Iris pigment epithelial cell (primary cell): ENCODE results near the gene DNAH6.

Experiments used
- DNase-seq: peaks from one replicate; pipeline ENCODE4 v3.0.0-alpha.2; 2011; ENCODE audit warnings: low read depth

DNAH6 gene

DNA sequence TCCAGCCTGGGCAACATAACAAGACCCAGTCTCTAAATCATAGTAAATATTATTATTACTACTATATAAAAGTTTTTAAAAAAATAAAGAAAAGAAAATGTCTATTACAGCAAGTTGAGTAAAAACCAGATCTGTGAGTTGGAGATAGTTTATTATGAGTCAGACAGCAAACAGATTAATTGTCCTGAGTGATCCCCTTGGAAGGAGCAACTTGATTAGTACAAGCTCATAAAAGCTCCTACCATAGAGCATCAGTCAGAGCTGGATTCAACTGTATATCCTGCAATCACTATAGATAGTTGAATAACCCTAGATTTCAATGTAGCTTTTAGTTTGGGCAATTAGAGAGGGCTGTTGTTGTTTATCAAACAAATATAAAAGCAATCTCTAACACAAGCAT, 280.5 kb downstream of the DNAH6 start:
- DNase-seq, result no peak

DNA sequence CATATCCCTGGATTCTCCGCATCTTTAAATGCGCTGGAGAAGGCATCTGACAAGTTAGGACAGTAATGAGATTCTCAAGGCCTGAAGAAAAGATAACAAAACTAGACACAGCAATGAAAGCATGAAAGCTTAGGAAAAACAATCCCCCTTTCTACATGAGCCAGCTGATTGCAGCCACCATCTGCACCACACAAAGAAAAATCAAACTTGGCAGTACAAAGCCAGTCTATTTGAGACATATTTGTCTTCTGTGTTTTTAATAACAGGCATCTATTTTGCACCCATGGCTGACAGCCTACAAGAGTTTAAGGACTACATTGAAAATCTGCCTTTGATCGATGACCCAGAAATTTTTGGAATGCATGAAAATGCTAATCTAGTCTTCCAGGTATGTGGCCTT, 281.0 kb downstream of the DNAH6 start:
- DNase-seq, result no peak

DNA sequence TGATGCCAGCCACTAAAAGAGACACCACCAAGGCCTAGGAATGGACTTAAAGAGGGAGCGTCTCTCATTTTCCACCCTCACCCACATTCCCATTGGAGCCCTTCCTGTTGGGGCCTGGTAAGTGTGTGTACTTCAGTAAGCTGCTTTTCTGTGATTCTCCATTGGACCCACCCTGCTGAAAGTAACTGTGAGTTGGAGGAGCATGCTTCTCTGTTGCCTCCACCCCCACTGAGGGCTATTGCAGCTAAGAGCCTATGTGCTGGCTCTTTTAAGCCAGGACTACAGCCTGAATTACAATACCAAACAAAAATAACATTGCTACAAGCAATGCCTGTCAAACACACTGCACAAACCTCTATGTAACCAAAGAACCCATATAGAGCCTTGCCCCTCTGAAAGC, 283.5 kb downstream of the DNAH6 start:
- no peak for DNase-seq

DNA sequence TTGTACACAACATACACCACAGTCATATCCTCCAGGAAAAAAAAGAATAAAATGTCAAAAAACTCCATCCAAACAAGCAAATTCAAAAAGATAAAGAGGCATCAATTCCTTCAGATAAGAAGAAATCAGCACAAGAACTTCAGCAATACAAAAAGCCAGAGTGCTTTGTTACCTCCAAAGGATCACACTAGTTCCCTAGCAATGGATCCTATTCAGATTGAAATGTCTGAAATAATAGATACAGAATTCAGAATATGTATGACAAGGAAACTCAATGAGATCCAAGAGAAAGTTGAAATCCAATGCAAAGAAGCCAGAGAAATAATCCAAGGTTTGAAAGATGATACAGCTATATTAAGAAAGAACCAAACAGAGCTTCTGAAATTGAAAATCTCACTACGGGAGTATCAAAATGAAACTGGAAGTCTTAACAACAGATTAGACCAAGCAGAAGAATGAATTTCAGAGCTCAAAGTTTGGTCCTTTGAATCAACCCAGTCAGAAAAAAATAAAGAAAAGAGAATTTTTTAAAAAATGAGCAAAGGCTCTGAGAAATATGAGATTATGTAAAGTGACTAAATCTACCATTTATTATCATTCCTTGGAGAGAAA, 284.0 kb downstream of the DNAH6 start:
- DNase-seq, result no peak

DNA sequence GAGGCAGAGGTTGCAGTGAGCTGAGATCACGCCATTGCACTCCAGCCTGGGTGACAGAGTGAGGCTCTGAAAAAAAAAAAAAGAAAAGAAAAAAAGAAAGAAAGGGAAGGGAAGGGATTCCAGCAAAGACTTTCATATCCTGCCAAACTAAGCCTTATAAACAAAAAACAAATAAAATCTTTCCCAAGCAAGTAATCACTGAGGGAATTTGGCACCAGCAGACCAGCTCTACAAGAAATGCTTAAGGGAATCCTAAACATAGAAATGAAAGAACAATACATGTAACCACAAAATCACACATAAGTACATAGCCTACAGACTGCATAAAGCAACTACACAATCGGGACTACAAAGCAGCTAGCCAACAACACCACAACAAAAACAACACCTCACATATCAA, 285.5 kb downstream of the DNAH6 start:
- no peak for DNase-seq

DNA sequence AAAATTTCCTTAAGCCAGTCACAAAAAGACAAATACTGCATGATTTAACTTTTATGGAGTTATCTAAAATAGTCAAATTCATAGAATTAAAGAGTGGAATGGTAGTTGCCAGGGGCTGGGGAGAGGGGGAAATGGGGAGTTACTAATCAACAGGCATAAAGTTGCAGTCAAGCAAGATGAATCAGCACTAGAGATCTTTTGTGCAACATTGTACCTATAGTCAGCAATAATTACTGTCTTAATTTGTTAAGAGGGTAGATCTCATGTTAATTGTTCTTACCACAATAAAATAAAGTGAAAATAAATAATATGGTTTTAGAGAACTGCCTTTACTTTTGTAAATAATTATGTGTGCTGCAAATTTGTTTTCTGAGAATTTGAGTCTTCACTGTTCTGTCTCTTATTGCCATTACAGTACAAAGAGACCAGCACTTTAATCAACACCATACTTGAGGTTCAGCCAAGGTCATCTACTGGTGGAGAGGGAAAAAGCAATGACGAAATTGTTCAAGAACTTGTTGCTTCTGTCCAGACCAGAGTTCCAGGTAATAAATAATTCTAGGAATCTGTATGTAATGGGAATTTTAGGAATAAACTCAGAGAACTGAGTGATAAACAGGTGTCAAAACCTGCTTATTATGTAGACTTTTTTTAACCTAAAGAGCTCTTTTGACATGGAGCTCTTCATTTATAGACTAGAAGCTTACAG, 289.1 kb downstream of the DNAH6 start:
- DNase-seq, result peak; percentile 88

DNA sequence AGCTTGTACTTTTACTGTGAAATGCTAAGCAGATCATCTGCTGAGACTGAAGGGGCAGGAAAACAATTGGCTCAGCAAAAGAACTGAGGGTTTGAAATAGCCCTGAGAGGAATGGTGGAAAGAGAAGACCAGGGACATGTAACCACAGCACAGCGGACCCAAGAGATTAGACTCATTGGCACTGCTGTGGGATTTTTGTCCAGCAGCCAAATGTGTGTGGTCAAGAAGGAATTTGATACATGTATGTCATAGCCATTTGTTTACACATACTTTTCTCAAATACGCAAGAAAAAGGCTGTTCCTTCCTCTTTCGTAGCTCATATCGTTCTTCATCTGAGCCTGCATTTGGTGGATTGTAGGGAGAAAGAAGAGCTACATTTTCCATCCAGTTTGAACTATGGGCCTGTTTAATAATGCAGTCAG, 290.8 kb downstream of the DNAH6 start:
- DNase-seq, result peak; percentile 99

DNA sequence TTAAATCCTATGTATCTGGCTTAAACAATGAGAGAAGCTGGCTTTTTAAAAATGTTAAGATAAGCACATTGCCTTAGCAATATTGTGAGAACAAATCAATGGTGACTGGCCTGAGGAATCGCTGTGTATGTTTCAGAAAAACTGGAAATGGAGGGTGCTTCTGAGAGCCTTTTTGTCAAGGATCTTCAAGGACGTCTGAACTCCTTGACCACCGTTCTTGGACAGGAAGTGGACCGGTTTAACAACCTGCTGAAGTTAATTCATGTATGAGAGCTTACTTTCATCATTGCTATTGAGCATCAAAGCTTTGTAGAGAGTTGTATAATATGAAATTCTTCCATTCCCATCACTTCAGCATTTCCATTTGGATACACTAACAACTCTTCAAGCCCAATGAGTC, 292.0 kb downstream of the DNAH6 start:
- no peak for DNase-seq

DNA sequence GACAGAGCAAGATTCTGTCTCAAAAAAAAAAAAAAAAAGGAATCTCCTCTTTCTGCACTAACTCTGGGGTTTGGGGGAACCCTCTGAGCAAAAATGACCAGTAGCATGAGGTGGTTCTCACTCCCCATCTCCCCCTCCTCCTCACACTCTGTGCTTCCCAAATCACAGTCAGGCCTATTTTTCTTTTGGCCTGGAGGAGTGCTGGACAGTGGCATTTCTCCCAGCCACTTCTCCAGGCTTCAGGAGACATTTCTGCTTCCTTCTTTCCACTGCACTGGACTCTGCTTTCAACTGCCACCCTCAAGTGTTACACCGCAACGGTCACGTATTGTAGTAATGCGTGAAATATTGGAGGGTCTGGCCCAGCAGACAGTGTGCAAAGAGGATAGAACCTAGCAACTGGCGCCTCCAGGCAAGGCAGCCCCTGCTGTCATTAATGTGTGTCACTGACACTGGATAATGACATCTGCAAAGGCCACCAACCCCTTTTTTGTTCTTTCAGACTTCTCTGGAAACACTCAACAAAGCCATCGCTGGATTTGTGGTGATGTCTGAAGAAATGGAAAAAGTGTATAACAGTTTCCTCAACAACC, 295.6 kb downstream of the DNAH6 start:
- DNase-seq, result no peak

DNA sequence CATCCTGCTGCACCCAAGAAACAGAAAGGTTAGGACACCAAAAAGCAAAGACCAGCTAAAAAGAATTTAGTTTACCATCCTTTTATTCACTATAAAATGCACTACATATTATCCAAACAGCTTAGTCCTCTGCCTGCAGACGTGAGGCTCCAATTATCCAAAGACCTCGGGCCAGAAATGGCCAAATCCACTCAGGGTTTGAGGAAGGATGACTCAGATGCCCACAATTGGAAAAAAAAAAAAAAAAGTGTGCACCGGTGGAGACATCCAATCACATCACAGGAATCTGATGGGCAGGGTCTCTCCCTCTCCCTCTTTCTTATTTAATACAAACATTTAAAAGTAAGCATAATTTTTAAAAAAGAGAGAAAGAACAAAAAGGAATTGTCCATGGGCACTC, 298.8 kb downstream of the DNAH6 start:
- peak; percentile 38 for DNase-seq

DNA sequence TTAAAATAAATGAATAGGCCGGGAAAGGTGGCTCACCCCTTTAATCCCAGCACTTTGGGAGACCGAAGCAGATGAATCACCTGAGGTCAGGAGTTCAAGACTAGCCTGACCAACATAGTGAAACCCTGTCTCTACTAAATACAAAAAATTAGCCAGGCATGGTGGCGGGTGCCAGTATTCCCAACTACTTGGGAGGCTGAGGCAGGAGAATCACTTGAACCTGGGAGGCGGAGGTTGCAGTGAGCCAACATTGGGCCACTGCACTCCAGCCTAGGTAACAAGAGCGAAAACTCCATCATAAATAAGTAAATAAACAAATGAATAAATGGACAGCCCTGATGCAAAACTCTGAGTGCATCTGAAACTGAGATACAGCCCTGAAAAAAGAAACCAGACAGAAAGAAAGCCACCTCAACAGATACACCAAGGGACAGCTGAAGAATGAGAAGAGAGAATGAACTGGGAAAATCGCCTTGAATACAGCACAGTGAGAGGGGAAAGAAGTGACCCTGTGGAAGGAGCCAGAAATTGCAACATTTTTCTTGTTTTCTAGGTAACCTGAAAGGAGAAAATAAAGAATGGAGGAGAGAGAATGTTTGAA, 300.2 kb downstream of the DNAH6 start:
- no peak for DNase-seq

DNA sequence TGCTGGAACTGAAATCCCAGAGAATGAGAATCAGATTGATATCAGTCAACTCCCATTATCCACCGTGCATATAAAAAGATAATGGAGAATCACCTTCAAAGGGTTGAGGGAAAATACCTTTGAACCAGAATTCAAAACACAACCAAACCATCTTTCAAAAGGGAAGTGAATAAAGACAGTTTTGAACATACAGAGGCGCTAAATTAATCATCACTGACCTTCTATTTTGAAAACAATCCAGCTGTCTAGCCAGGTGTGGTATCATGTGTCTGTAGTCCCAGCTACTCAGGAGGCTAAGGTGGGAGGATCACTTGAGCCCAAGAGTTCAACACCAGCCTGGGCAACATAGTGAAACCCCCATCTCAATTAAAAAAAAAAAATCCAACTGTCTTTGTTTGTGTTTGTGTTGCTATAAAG, 300.9 kb downstream of the DNAH6 start:
- no peak for DNase-seq

DNA sequence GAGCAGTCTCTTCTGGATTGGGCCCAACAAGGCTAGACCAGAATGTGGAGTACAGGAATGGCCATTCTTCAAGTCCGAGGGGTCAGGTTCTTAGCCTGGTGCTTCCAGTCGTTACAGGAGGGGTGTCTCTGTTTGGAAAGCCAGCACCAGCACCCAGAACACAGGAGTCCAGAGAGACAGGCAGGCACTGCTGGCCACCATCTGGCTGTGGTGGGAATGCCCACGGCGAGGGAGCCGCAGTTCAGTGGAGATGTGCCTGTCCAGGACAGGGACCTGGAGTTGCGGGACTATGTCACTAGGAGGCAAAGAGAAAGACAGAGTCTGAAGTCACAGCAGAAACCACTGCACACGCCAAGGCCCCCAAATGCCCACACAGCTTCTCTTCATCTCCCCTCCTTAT, 305.5 kb downstream of the DNAH6 start:
- no peak for DNase-seq

DNA sequence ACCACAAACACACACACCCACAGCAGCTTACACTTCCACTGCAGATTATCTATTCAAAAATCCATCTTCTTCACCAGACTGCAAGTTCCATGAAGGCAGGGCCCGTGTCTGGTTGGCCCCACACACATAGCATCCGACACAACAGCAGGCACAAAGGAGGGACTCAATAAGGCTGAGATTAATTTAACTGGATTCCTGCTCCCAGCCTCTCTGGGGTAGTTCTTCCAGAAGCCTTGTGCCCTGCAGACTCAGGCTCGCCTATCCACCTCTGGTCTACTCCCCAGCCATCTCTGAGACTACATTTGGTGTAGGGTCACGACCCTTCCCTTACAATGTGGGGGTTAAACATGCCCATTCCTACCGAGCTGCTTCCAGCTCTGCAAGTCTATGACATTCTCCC, 306.9 kb downstream of the DNAH6 start:
- DNase-seq, result no peak

DNA sequence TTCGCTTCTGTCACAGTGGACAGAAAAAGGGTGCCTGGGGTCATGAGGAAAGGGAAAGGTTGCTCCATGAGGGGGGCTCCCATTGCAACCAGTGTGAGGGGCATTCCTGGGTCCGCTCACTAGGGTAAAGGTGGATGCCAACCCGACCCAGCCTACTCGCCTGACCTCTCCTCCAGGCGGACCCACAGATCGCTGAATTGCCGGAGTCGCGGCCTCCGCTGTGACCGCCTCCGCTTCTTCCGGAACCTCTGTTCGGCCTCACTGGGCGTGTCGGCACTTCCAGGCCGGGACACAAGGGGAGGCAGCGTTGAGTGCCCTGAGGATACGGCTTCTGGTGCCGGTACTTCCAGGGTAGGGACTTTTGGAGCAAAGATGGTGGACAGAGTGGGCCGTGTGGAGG, 307.5 kb downstream of the DNAH6 start:
- no peak for DNase-seq

DNA sequence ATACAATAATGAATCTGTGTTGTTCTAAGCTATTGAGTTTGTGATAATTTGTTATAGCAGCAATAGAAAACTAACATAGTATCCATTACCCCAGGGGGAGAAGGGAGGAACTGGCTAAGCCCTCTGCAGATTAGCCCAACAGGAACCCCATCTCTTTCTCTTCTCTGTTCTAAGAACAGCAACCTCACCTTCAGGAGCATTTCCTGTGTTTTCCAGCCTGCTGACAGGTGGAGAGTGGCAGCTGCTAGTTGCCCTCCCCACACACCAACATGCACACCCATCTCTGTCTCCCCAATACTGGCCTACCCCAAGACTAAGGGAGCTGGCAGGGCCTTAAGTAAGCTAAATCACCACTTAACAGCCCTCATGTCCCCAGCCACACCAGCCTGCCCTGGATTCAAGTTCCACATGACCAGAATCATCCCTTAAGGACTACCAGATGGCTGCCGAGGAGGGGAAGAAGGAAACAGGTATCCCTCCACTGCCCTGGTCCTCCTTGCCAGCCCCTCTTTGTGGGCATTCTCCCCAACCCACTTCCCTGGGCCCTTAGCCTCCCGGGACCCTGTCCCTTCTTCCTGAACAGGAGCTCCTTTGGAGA, 311.8 kb downstream of the DNAH6 start:
- DNase-seq, result no peak

DNA sequence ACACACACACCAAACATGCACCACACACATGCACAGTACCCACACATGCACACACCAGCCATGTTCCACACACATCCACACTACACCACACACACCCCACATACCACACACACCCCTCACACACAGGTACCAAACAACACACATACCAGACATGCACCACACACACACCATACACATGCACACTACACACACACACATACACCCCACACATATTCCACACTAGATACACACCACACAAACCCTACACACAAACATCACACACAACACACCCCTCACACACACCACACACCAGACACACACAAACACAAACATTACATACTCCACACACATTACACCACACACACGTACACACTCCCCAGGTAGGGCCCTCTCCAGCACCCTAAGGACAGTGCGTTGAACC, 313.4 kb downstream of the DNAH6 start:
- no peak for DNase-seq

DNA sequence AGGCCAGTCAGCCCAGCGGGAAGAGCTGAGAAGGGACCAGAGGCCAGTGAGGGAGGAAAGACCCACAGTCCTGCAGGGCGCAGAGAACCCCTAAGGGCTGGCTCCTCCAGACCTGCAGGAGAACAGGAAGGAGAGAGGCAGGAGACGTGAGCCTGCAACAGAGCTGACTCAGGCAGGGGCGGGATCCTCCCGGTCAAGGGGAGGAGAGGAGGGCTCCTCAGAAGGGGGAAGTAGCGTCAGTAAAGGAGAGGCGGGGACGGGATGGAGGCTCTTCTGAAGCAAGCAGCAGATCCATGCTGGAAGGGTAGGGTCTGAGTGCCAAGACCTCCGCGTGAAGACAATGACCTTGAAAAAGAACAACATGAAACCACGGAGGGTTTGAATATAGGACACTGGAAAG, 313.8 kb downstream of the DNAH6 start:
- peak; percentile 64 for DNase-seq

DNA sequence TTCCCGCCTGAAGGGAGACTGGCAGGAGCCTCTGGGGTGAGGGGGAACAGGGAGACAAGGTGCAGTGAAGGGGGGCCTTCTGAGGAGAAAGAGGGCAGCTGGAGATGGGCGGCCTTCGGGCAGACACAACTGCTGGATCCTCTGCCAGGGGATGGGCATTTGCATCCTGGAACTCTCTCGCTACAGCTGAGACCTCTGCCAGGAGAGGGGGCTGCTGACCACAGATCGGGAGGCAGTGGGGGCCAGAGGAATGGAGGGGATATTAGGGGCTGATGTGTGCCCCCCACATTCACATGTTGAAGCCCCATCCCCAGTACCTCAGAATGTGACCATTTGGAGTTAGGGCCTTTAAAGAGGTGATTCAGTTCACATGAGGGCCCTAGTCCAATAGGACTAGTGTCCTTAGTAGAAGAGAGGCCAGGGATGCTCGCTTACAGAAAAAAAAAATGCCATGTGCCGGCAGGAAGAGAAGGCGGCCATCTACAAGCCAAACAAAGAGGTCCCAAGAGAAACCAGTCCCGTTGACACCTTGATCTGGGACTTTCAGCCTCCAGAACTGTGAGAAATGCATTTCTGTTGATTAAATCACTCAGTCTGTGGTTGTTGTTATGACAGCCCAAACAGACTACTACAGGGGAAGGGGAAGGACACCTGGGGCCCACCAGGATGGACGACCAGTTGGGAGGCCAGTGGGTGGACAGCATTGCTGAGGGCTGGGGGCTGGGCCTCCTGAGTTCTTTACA, 314.6 kb downstream of the DNAH6 start:
- no peak for DNase-seq

DNA sequence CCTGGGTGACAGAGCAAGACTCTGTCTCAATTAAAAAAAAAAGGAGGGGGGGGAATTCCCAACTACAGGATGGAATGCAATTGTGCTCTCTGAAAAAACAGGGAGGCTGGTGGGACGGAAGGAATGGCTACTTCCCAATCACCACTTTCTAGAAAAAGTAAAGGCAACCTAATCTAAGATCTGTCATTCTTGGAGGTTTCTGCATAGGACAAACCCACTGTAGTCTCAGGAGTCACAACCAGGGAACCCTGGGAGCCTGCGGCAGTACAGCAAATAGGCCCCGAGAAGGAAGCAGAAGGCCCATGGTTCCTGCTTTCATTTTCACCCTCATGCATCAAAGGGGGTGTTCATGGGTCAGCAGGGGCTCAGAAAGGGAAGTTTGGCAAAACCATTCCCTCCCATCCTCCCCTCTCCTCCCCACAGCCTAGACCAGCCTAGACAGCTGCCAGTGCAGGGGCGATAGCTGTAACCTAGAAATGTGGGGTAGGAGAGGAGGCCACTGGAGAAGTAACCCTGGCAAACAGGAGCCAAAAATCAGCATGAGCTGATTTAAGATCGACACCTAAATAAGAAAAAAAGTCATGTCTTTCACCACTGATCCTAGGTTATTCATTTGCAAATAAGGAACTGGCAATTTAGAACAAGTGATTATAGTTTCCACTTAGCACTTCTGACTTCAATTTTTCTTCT, 316.6 kb downstream of the DNAH6 start:
- no peak for DNase-seq

DNA sequence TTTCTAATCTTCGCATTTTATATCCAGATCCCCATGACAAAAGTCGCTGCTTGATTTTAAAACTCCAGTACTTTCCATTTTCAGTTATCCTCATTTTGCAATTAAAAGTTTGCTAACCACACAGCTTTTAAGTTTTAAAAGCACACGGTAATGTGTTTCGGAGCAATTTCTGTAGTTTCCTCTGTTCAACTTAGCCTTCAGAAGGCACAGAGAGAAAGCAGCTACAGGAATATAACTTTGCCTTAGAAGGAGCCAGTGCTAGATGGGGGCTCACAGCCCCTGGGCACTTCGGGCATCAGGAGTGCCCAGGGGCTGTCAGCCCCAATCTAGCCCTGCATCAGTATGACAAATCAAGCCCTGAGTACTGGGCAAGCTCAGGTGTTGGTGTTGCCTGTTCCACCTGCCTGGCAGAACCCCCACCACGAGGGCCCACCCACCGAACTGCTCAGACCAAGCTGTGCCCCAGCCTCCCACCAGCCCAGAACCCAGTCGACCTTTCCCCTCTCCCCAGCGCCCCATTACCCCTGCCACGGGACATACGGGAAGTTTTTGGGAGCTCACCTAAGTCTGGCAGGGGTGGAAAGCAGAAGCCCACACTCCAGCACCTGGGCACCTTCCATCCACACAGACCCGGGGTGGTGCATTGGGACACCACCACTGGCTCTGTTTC, 317.3 kb downstream of the DNAH6 start:
- DNase-seq, result no peak
